HCT116 (cell line): ENCODE data around the gene STK24. TPM values are rescaled to one million over a fixed set of nuclear protein-coding genes. Genes with fewer than 3 reads are reported as not detected.

Source experiments
- ATAC-seq: fragments of 200-7000 bp; cut with Tn5 transposase; 2 replicates; pipeline ENCODE4 v1.9.1; 2020; ENCODE audit warnings: mild to moderate bottlenecking, moderate library complexity
- BruUV-seq: library from RNA; stranded (reverse); fragments of 400-500 nt; replicated peaks from 2 replicates; lab custom pipeline; 2021; lab: Mats Ljungman, UMichigan
- CTCF ChIA-PET: fragments of 300-600 bp; sonication (Branson Sonifier 250); formaldehyde crosslinking; loops from one replicate; lab custom pipeline; 2021; ENCODE audit warnings: antibody characterized with exemption; lab: Charles Lee
- POLR2A ChIA-PET: fragments of 300-600, 350-600 bp; sonication (Branson Sonifier 250); formaldehyde crosslinking; loops from one replicate; lab custom pipeline; 2021; ENCODE audit warnings: antibody characterized with exemption; lab: Charles Lee
- RAD21 ChIA-PET, 2 experiments: fragments of 300-600 bp; sonication (Branson Sonifier 250); formaldehyde crosslinking; loops; one replicate each; lab custom pipeline; 2023; ENCODE audit warnings: low total read pairs in 2 of 2; ENCODE audit not compliant: uncharacterized antibody in 2 of 2, unreplicated experiment in 2 of 2, low non-redundant PET in 1 of 2; lab: Charles Lee
- DNase-seq: peaks from one replicate; pipeline ENCODE4 v3.0.0-alpha.2; 2010; ENCODE audit warnings: low read depth, low spot score
- H2AFZ ChIP-seq: fragments of 200-600 bp; shearing (Covaris generic), sonication (generic); 2 replicates; pipeline ENCODE4 v1.6.1; 2017; ENCODE audit warnings: low read depth, mixed run types, mixed read lengths, antibody characterized with exemption, low read length; ENCODE audit not compliant: poor library complexity, severe bottlenecking
- H3K27ac ChIP-seq: 2 replicates; pipeline ENCODE4 v1.5.1; 2012; ENCODE audit warnings: low read depth, low read length
- H3K27me3 ChIP-seq: fragments of 200-600 bp; sonication (generic); 2 replicates; pipeline ENCODE4 v1.6.1; 2016; ENCODE audit warnings: mixed run types, low read length, mixed read lengths; ENCODE audit not compliant: insufficient read depth
- H3K36me3 ChIP-seq, 2 experiments: fragments of 200-500 bp in 1 of 2; fragments of 200-600 bp in 1 of 2; sonication (Bioruptor generic) in 1 of 2; sonication (generic) in 1 of 2; 2 replicates each; pipeline versions ENCODE4 v1.5.1 to v1.6.1; 2014 to 2016; ENCODE audit warnings: low read length in 2 of 2, inconsistent platforms in 1 of 2, mixed read lengths in 1 of 2, mixed run types in 1 of 2; ENCODE audit not compliant: insufficient read depth in 2 of 2, control insufficient read depth in 1 of 2
- H3K4me1 ChIP-seq, 2 experiments: fragments of 200-600 bp in 1 of 2; sonication (generic) in 1 of 2; 2 replicates each; pipeline versions ENCODE4 v1.5.1 to v1.6.1; 2012 to 2017; ENCODE audit warnings: low read length in 2 of 2, inconsistent platforms in 1 of 2, mild to moderate bottlenecking in 1 of 2, mixed read lengths in 1 of 2, mixed run types in 1 of 2, moderate library complexity in 1 of 2; ENCODE audit not compliant: insufficient read depth in 2 of 2, control insufficient read depth in 1 of 2
- H3K4me2 ChIP-seq: fragments of 200-600 bp; sonication (generic); 2 replicates; pipeline ENCODE4 v1.6.1; 2017; ENCODE audit warnings: mixed run types, low read length, mixed read lengths
- H3K4me3 ChIP-seq, 2 experiments: fragments of 200-600 bp in 1 of 2; sonication (generic) in 1 of 2; replicated peaks in 1 of 2; 2 replicates each; pipeline ENCODE4 v1.5.1; 2011 to 2016; ENCODE audit warnings: low read length in 2 of 2, control low read depth in 1 of 2, low read depth in 1 of 2, mild to moderate bottlenecking in 1 of 2, mixed read lengths in 1 of 2, mixed run types in 1 of 2
- H3K79me2 ChIP-seq: fragments of 200-600 bp; sonication (generic); 2 replicates; pipeline ENCODE4 v1.6.1; 2017; ENCODE audit warnings: mild to moderate bottlenecking, mixed run types, low read length, moderate library complexity, mixed read lengths; ENCODE audit not compliant: insufficient read depth
- H3K9ac ChIP-seq: fragments of 200-600 bp; sonication (generic); 2 replicates; pipeline ENCODE4 v1.6.1; 2016; ENCODE audit warnings: low read length, mixed read lengths
- H3K9me2 ChIP-seq: fragments of 200-600 bp; sonication (generic), shearing (Covaris generic); 2 replicates; pipeline ENCODE4 v1.6.1; 2017; ENCODE audit warnings: mixed run types, mild to moderate bottlenecking, moderate library complexity; ENCODE audit not compliant: insufficient read depth
- H3K9me3 ChIP-seq, 2 experiments: fragments of 200-500 bp in 1 of 2; fragments of 200-600 bp in 1 of 2; sonication (Bioruptor generic) in 1 of 2; sonication (generic) in 1 of 2; 2 replicates each; pipeline ENCODE4 v1.6.1; 2014 to 2017; ENCODE audit warnings: low read length in 2 of 2, mixed read lengths in 2 of 2, inconsistent platforms in 1 of 2, low read depth in 1 of 2, mild to moderate bottlenecking in 1 of 2, mixed run types in 1 of 2, moderate library complexity in 1 of 2; ENCODE audit not compliant: control insufficient read depth in 1 of 2, insufficient read depth in 1 of 2
- H4K20me1 ChIP-seq: fragments of 200-600 bp; sonication (generic), shearing (Covaris generic); 2 replicates; pipeline ENCODE4 v1.6.1; 2017; ENCODE audit warnings: mixed run types, mild to moderate bottlenecking, moderate library complexity; ENCODE audit not compliant: insufficient read depth
- CEBPB ChIP-seq: IDR thresholded peaks from 2 replicates; pipeline ENCODE4 v1.6.1; 2012; ENCODE audit warnings: low read depth
- EGR1 ChIP-seq: IDR thresholded peaks from 2 replicates; pipeline ENCODE4 v1.6.1; 2012; ENCODE audit warnings: low read depth
- EZH2 ChIP-seq: fragments of 200-600 bp; sonication (generic); IDR thresholded peaks from 2 replicates; pipeline ENCODE4 v1.6.1; 2017; ENCODE audit warnings: antibody characterized with exemption, mixed run types
- FOSL1 ChIP-seq: IDR thresholded peaks from 2 replicates; pipeline ENCODE4 v1.6.1; 2012; ENCODE audit warnings: low read depth
- JUND ChIP-seq: IDR thresholded peaks from 2 replicates; pipeline ENCODE4 v1.6.1; 2012
- POLR2A ChIP-seq: IDR thresholded peaks from 2 replicates; pipeline ENCODE4 v1.7.0; 2011; ENCODE audit warnings: borderline replicate concordance; ENCODE audit not compliant: insufficient read depth, insufficient read length; ENCODE audit errors: extremely low read depth
- SP1 ChIP-seq: IDR thresholded peaks from 2 replicates; pipeline ENCODE4 v1.6.1; 2012; ENCODE audit warnings: low read depth
- TCF7L2 ChIP-seq: IDR thresholded peaks from 2 replicates; pipeline ENCODE4 v1.7.0; 2011; ENCODE audit warnings: borderline replicate concordance, inconsistent platforms; ENCODE audit not compliant: insufficient read depth, insufficient read length; ENCODE audit errors: extremely low read depth
- YY1 ChIP-seq: IDR thresholded peaks from 2 replicates; pipeline ENCODE4 v1.6.1; 2011; ENCODE audit warnings: low read length, low read depth, moderate library complexity, mild to moderate bottlenecking; ENCODE audit not compliant: insufficient replicate concordance; ENCODE audit errors: extremely low read depth
- ZFX ChIP-seq: fragments of 450-650 bp; IDR thresholded peaks from 2 replicates; pipeline ENCODE4 v1.6.1; 2017
- intact Hi-C: fragments of 100-400 bp; cut with micrococcal nuclease; formaldehyde crosslinking; loops from 2 replicates; pipeline ENCODE4 v1.10.0; 2022
- total RNA-seq: library from RNA; stranded (reverse); gene quantifications from one replicate; pipeline ENCODE4 v1.2.1, GENCODE V29; 2021; ENCODE audit not compliant: unreplicated experiment
- TF ChIP-seq, protein P1 (sequence below): IDR thresholded peaks from 2 replicates; pipeline ENCODE4 v1.6.1; 2012

STK24 gene
- total RNA-seq, 1 experiment from 2014 or later, result 137 TPM

DNA sequence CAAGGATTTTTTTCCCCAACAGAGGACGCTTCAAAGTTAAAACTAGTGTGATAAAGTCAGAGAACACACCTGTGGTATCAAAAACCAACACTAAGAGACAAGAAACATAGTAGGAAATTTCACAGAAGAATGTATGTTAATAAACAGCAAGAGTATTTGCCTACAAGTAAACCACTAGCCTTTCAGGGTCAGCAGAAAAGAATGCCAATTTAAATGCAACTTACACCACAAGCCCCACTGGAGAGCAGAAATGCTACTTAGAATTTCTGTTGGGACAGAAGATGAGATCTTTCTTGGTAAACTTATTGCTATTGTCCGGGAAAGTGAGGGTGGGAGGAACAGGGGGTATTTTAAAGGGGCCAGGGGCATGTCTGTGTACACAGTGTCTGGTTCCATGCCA, 68.6 kb downstream of the STK24 start:
- Histone ChIP-seq H3K9me3 (no peaks in the 10 kb centered on the region), H3K4me1 (peaks cover 41 to 53% of the 10 kb centered on the region in 2 experiments), H3K36me3 (no peaks in the 10 kb centered on the region), H3K4me3 (no peak overlapping the region), H3K79me2 (peaks cover 100% of the 10 kb centered on the region), H3K9me2 (no peaks in the 10 kb centered on the region), H3K27me3 (no peaks in the 10 kb centered on the region), H2AFZ (no peak overlapping the region), H3K27ac (no peak overlapping the region), H3K9ac (no peak overlapping the region), H4K20me1 (peaks cover 5% of the 10 kb centered on the region; the same call in 1 of the 2 replicates), H3K4me2 (peak overlapping the region; percentile 66)
- intact Hi-C loops, result loop anchor here (2.0 to 5.0 kb wide), 2 partner anchors 23 to 64 kb away; no protein-coding TSS in a partner anchor
- CTCF ChIA-PET, result interaction anchor here (1.3 kb wide), 1 partner anchor 24 kb away, joined by 4 read pairs; no protein-coding TSS in a partner anchor
- TF ChIP-seq TCF7L2, result no peak
- no peak for TF ChIP-seq EZH2
- TF ChIP-seq SP1, result no peak
- no peak for TF ChIP-seq POLR2A
- TF ChIP-seq YY1, result no peak
- no peak for TF ChIP-seq FOSL1
- TF ChIP-seq CEBPB, result no peak
- no peak for TF ChIP-seq EGR1
- no peak for TF ChIP-seq JUND
- TF ChIP-seq ZFX, result no peak
- TF ChIP-seq, protein P1, sequence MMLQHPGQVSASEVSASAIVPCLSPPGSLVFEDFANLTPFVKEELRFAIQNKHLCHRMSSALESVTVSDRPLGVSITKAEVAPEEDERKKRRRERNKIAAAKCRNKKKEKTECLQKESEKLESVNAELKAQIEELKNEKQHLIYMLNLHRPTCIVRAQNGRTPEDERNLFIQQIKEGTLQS, result no peak
- no peak for DNase-seq
- RAD21 ChIA-PET, result no interaction called here
- ATAC-seq, result no peak
- POLR2A ChIA-PET, result interaction anchor here (1.2 to 3.3 kb wide), 2 partner anchors 24 to 63 kb away, joined by 3 to 23 read pairs; no protein-coding TSS in a partner anchor
- BruUV-seq, result no TSS peak
